Endodermal cell (in vitro differentiated cells): Measurements from ENCODE around the gene LGALS12. TPM values are rescaled to one million over a fixed set of nuclear protein-coding genes. Genes with fewer than 3 reads are reported as not detected.
A peak's percentile ranks its signal among the peaks of the same experiment; 100 is the strongest.

Source experiments
- DNase-seq: peaks from one replicate; pipeline ENCODE4 v3.0.0-alpha.2; 2017
- H3K27ac ChIP-seq: 2 replicates; pipeline ENCODE4 v1.5.1; 2013; ENCODE audit warnings: mild to moderate bottlenecking, low read depth, low read length, moderate library complexity
- H3K27me3 ChIP-seq: 2 replicates; pipeline ENCODE4 v1.6.1; 2013; ENCODE audit warnings: mild to moderate bottlenecking, low read length, moderate library complexity; ENCODE audit not compliant: insufficient read depth, control insufficient read depth, poor library complexity, severe bottlenecking
- H3K36me3 ChIP-seq: 2 replicates; pipeline ENCODE4 v1.7.0; 2013; ENCODE audit warnings: mild to moderate bottlenecking, low read length, moderate library complexity; ENCODE audit not compliant: control insufficient read depth, insufficient read depth
- H3K4me1 ChIP-seq: one replicate; pipeline ENCODE4 v1.7.0; 2013; ENCODE audit warnings: low read length; ENCODE audit not compliant: control insufficient read depth, insufficient read depth
- H3K4me3 ChIP-seq: 2 replicates; pipeline ENCODE4 v1.5.1; 2013; ENCODE audit warnings: mild to moderate bottlenecking, low read length, moderate library complexity
- H3K9ac ChIP-seq: 2 replicates; pipeline ENCODE4 v1.6.1; 2013; ENCODE audit warnings: mild to moderate bottlenecking, low read length, moderate library complexity; ENCODE audit not compliant: poor library complexity, severe bottlenecking; ENCODE audit errors: extremely low read depth
- H3K9me3 ChIP-seq: 2 replicates; pipeline ENCODE4 v1.6.1; 2013; ENCODE audit warnings: mild to moderate bottlenecking, low read length, moderate library complexity; ENCODE audit not compliant: control insufficient read depth
- H3K27ac Mint-ChIP-seq: 2 replicates; pipeline ENCODE4 v1.8.0; 2020; ENCODE audit warnings: mixed read lengths
- H3K27me3 Mint-ChIP-seq: 2 replicates; pipeline ENCODE4 v1.8.0; 2021; ENCODE audit warnings: mild to moderate bottlenecking, mixed read lengths; ENCODE audit not compliant: insufficient read depth
- H3K36me3 Mint-ChIP-seq: 2 replicates; pipeline ENCODE4 v1.8.0; 2020; ENCODE audit warnings: low read depth, mixed read lengths
- H3K4me1 Mint-ChIP-seq: 2 replicates; pipeline ENCODE4 v1.8.0; 2020; ENCODE audit warnings: mixed read lengths
- H3K4me3 Mint-ChIP-seq: 2 replicates; pipeline ENCODE4 v1.8.0; 2020; ENCODE audit warnings: mild to moderate bottlenecking, moderate library complexity, mixed read lengths
- H3K9me3 Mint-ChIP-seq: 2 replicates; pipeline ENCODE4 v1.8.0; 2020; ENCODE audit warnings: mild to moderate bottlenecking, mixed read lengths
- CTCF ChIP-seq: fragments of 200-600 bp; sonication (generic); conservative IDR thresholded peaks from 2 replicates; pipeline ENCODE4 v1.5.0; 2021; ENCODE audit warnings: antibody characterized with exemption, mild to moderate bottlenecking
- WGBS, 2 experiments: methylation state at CpG; one replicate each; pipeline versions ENCODE4 v1.1.5 to v1.1.7; 2013; ENCODE audit warnings: missing lambda C conversion rate in 2 of 2, mixed read lengths in 1 of 2; ENCODE audit not compliant: insufficient coverage in 1 of 2, insufficient read length in 1 of 2; 5-methylcytosine and 5-hydroxymethylcytosine counted together
- total RNA-seq, 2 donors: library from RNA; stranded (reverse); fragmentation: NEBNext Ultra II Directional in 1 of 2; extraction: Animal tissue kit (Norgen Biotek cat#: 25700) in 1 of 2; gene quantifications; 2 replicates in 1 of 2; 3 replicates in 1 of 2; pipeline ENCODE4 v1.2.1, GENCODE V29; 2021

Gene LGALS12
- total RNA-seq, 2 donors from 2014 or later: 6.7 to 15.9 TPM

DNA sequence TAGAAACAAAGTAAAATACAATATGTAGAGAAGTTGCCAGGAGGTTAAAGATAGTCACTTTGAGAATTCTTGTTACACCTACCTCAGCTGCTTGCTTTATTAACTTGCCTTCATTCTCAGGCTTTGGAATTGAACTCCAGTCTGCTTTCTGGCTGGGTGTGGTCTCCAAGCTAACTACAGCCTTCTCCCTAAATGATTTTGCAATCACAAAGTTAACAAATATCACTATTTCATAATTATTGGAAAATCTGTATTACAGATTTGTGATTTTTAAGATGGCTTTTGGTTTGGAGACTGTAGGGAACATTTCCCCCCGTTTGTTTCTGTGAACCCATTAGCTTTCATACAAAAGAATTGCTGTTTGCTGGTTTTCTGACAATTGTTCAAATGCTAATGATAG, 17.1 kb upstream of the LGALS12 start:
- DNase-seq: no peak
- TF ChIP-seq CTCF: no peak
- no peaks in the 10 kb centered on the region for H3K36me3 ChIP-seq
- H3K9me3 Mint-ChIP-seq: peaks cover 43% of the 10 kb centered on the region
- H3K9ac ChIP-seq: no peak overlapping the region
- no peak overlapping the region for H3K27ac Mint-ChIP-seq
- WGBS, 2 experiments: 88 to 100% methylated on average over 1 of the region's 1 CpG
- peaks cover 60% of the 10 kb centered on the region for H3K9me3 ChIP-seq
- no peaks in the 10 kb centered on the region for H3K27me3 ChIP-seq
- peaks cover 2% of the 10 kb centered on the region for H3K27me3 Mint-ChIP-seq
- peak overlapping the region; percentile 79 for H3K4me3 Mint-ChIP-seq
- no peak overlapping the region for H3K4me3 ChIP-seq
- H3K4me1 Mint-ChIP-seq: peaks cover 27% of the 10 kb centered on the region
- H3K4me1 ChIP-seq: no peaks in the 10 kb centered on the region
- H3K27ac ChIP-seq: no peak overlapping the region
- peaks cover 32% of the 10 kb centered on the region for H3K36me3 Mint-ChIP-seq

DNA sequence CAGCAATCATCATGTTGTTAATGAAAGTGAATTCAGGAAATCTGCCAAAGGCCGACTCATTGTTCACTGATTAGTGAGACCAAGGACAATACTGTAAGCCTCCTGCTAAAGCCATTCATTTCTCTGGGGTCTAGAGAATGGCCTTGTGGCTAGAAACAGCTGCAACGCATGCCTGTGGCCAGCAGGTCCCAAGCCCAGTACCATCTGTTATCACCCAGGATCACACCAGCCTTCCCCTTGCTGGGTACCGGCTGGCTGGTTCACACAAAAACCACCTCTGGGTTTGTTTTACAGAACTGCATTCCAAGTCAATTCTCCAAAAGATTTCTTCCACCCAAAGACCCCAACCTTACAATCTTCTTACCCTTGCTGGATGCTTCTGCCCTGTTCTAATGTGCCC, 16.0 kb upstream of the LGALS12 start:
- Histone ChIP-seq H3K4me3 (peak overlapping the region; percentile 64), H3K4me1 (no peaks in the 10 kb centered on the region), H3K27ac (no peak overlapping the region), H3K9ac (no peak overlapping the region), H3K27me3 (no peaks in the 10 kb centered on the region), H3K9me3 (peaks cover 60% of the 10 kb centered on the region), H3K36me3 (no peaks in the 10 kb centered on the region)
- Mint-ChIP-seq H3K9me3 (peaks cover 35% of the 10 kb centered on the region), H3K27me3 (peaks cover 2% of the 10 kb centered on the region), H3K4me1 (peaks cover 27% of the 10 kb centered on the region), H3K4me3 (peak overlapping the region; percentile 79), H3K27ac (peak overlapping the region; percentile 80), H3K36me3 (peaks cover 30% of the 10 kb centered on the region)
- WGBS, 2 experiments: 68 to 85% methylated on average over 3 of the region's 3 CpGs
- DNase-seq: peak; percentile 83
- TF ChIP-seq CTCF: peak; percentile 70

- H3K36me3 ChIP-seq: no peaks in the 10 kb centered on the region
- H3K27ac ChIP-seq: no peak within 1 kb of the TSS
- no peak within 1 kb of the TSS for H3K9ac ChIP-seq
- DNase-seq: peak; percentile 82
- H3K4me1 ChIP-seq: no peaks in the 10 kb centered on the region
- peak within 1 kb of the TSS; percentile 79 for H3K4me3 Mint-ChIP-seq
- peaks cover 27% of the 10 kb centered on the region for H3K4me1 Mint-ChIP-seq
- peak within 1 kb of the TSS; percentile 64 for H3K4me3 ChIP-seq
- 80 to 88% methylated on average over 19 to 60 of the region's 60 CpGs for WGBS, 2 experiments
- H3K36me3 Mint-ChIP-seq: peaks cover 22% of the 10 kb centered on the region
- H3K27me3 Mint-ChIP-seq: peaks cover 7% of the 10 kb centered on the region
- H3K27me3 ChIP-seq: no peaks in the 10 kb centered on the region
- peaks cover 56% of the 10 kb centered on the region for H3K9me3 ChIP-seq
- peak within 1 kb of the TSS; percentile 93 for H3K27ac Mint-ChIP-seq
- no peak for TF ChIP-seq CTCF
- peaks cover 27% of the 10 kb centered on the region for H3K9me3 Mint-ChIP-seq
These were observed 15.2 kb upstream of the LGALS12 start, which contains the start of gene PLAAT5 for GRCh38 chr11:63490551-63491239. Gene PLAAT5 (minus strand): TSS chr11:63491167. CDS start chr11:63491034, 133 bp downstream.
